ENCODE data around the gene CSNK1G2. TPM values are rescaled to one million over a fixed set of nuclear protein-coding genes. Genes with fewer than 3 reads are reported as not detected.
A peak's percentile ranks its signal among the peaks of the same experiment; 100 is the strongest.

Gene CSNK1G2
- total and polyA plus RNA-seq, 2 of the 13 experiments (the other 11 are each of a cell fraction or from before 2014, with no cell fraction given): 53.8 to 72.5 TPM

DNA sequence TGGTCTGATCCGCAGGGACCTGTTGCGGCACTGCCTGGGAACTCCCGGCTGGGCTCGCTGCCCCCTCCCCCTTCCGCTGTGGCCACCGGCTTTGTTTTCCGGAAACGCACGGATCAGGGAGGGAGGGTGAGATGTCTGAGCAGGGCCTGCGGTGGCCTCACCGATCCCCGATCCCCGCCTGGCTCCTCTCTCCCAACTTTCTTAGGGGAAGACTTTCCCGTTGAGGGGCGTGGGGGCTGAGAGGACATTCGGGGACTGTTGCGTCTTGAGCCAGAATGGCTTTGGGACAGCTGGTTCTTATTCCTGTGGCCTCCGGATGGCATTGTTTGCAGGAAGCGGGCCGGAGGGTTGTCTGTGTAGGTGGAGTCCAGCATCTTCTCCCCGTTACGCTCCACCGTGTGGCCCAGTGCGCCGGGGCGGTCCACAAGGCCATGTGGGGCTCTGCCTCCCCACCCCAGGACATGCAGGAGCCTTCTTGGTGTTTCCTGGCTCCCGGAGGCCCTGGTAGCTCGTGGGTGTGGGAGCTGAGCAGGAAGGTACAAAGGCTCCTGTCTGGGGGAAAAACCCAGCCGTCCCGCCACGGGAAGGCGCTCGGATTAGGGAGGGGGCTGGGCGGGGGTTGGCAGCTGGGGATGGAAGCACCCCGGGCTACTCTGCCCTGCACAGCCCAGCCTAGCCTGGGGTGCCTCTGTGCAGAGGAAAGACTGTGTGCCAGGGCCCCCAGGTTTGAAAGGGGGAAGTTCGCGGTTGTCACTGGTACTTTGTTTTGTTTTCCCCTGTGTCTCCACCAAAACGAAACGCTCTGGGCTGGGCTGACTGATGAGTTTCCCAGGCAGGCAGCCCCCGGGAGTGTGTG lies 1.3 kb downstream of the CSNK1G2 start (continued):
- TF ChIP-seq, protein P1, sequence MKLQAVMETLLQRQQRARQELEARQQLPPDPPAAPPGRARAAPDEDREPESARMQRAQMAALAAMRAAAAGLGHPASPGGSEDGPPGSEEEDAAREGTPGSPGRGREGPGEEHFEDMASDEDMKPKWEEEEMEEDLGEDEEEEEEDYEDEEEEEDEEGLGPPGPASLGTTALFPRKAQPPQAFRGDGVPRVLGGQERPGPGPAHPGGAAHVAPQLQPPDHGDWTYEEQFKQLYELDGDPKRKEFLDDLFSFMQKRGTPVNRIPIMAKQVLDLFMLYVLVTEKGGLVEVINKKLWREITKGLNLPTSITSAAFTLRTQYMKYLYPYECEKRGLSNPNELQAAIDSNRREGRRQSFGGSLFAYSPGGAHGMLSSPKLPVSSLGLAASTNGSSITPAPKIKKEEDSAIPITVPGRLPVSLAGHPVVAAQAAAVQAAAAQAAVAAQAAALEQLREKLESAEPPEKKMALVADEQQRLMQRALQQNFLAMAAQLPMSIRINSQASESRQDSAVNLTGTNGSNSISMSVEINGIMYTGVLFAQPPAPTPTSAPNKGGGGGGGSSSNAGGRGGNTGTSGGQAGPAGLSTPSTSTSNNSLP (IDR thresholded peaks at IDR 0.05; ENCODE audit: low read depth, low read length): no peak
- TF ChIP-seq, protein P2, sequence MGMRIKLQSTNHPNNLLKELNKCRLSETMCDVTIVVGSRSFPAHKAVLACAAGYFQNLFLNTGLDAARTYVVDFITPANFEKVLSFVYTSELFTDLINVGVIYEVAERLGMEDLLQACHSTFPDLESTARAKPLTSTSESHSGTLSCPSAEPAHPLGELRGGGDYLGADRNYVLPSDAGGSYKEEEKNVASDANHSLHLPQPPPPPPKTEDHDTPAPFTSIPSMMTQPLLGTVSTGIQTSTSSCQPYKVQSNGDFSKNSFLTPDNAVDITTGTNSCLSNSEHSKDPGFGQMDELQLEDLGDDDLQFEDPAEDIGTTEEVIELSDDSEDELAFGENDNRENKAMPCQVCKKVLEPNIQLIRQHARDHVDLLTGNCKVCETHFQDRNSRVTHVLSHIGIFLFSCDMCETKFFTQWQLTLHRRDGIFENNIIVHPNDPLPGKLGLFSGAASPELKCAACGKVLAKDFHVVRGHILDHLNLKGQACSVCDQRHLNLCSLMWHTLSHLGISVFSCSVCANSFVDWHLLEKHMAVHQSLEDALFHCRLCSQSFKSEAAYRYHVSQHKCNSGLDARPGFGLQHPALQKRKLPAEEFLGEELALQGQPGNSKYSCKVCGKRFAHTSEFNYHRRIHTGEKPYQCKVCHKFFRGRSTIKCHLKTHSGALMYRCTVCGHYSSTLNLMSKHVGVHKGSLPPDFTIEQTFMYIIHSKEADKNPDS (CRISPR knock-in tag; IDR thresholded peaks at IDR 0.05): no peak
- no peak for TF ChIP-seq YY1 (IDR thresholded peaks at IDR 0.05; ENCODE audit: insufficient read depth, insufficient replicate concordance, low read depth, low read length)
- TF ChIP-seq DPF2 (CRISPR knock-in tag; IDR thresholded peaks at IDR 0.05; ENCODE audit: borderline replicate concordance, low read depth): peak; percentile 55; the same call in 1 of the 2 replicates
- TF ChIP-seq PHF8 (CRISPR knock-in tag; IDR thresholded peaks at IDR 0.05): peak; percentile 73
- no peak for TF ChIP-seq SRSF9 (IDR thresholded peaks at IDR 0.05; ENCODE audit: borderline replicate concordance, insufficient read depth, low read depth, low read length, poor library complexity, severe bottlenecking)
- TF ChIP-seq PAXIP1 (CRISPR knock-in tag; conservative IDR thresholded peaks at IDR 0.05): peak; percentile 55
- no peak for TF ChIP-seq NBN (conservative IDR thresholded peaks at IDR 0.05)
- TF ChIP-seq FOXM1 (CRISPR knock-in tag; IDR thresholded peaks at IDR 0.05): no peak
- peak; percentile 59; the same call in 1 of the 2 replicates for TF ChIP-seq TAF1 (CRISPR knock-in tag; IDR thresholded peaks at IDR 0.05)
- no peak for TF ChIP-seq CHCHD3 (CRISPR knock-in tag; IDR thresholded peaks at IDR 0.05)
- TF ChIP-seq ZNF382 (CRISPR knock-in tag; IDR thresholded peaks at IDR 0.05; ENCODE audit: borderline replicate concordance): no peak
- no peak for TF ChIP-seq ZNF337 (CRISPR knock-in tag; IDR thresholded peaks at IDR 0.05; ENCODE audit: borderline replicate concordance, low read depth)
- no peak for TF ChIP-seq HOXA5 (CRISPR knock-in tag; IDR thresholded peaks at IDR 0.05)
- TF ChIP-seq KDM6A (CRISPR knock-in tag; IDR thresholded peaks at IDR 0.05; ENCODE audit: low read depth): peak; percentile 42; the same call in 1 of the 2 replicates
- TF ChIP-seq BRD4 (CRISPR knock-in tag; IDR thresholded peaks at IDR 0.05): no peak
- 0 out of 2 replicates have a peak, but pooled peaks have one; percentile 40 for TF ChIP-seq HDAC2 (CRISPR knock-in tag; IDR thresholded peaks at IDR 0.05)
- TF ChIP-seq, protein P3, sequence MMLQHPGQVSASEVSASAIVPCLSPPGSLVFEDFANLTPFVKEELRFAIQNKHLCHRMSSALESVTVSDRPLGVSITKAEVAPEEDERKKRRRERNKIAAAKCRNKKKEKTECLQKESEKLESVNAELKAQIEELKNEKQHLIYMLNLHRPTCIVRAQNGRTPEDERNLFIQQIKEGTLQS (CRISPR knock-in tag; IDR thresholded peaks at IDR 0.05): no peak
- peak; percentile 67; the same call in 1 of the 2 replicates for TF ChIP-seq IKZF5 (CRISPR knock-in tag; IDR thresholded peaks at IDR 0.05)
- TF ChIP-seq ZNF660 (CRISPR knock-in tag; IDR thresholded peaks at IDR 0.05; ENCODE audit: borderline replicate concordance, low read depth): no peak
